ENCODE measurements around the gene BRSK2.

DNA sequence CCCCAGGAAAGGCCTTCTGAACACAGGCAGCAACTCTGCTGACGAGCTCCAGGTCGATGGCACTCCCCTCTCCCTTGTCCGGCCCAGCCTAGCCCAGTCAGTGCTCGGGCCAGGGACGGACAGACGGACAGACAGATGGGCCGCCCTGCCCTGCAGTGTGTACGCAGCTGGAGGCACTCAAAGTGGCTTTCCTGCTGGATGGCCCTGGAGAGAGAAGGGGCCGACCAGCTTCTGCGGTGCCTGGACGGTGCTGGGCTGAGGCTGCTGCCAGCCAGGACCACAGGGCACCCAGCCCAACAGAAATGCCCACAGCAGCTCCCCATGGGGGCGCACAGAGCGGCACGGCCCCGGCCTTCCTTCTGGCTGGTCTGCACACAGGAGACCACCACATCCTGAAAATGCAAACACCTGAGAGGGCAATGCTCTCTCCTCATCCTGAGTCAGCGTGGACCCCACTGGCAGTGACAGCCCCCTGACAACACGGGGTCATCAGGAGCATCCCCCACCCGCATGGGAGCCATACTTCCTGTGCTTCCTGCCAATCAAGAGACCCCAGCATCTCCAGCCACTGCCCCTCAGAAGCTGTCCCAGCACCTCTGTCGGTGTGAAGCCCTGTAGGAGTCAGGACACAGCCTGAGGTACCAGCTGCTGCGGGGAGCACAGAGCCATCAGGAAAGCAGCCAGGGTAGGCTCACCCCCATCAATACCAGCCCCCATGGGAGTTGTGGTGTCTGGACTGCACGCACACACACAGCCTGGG, 97.5 kb downstream of the BRSK2 start:
- TF ChIP-seq FOXM1 (IDR thresholded peaks at IDR 0.05; ENCODE audit: borderline replicate concordance, low read depth), result no peak
- TF ChIP-seq YY1 (IDR thresholded peaks at IDR 0.05; ENCODE audit: low read depth), result no peak
- TF ChIP-seq EP300 (IDR thresholded peaks at IDR 0.05; ENCODE audit: borderline replicate concordance), result no peak
- TF ChIP-seq RAD21 (IDR thresholded peaks at IDR 0.05; ENCODE audit: low read depth), result no peak
- TF ChIP-seq, protein P1, sequence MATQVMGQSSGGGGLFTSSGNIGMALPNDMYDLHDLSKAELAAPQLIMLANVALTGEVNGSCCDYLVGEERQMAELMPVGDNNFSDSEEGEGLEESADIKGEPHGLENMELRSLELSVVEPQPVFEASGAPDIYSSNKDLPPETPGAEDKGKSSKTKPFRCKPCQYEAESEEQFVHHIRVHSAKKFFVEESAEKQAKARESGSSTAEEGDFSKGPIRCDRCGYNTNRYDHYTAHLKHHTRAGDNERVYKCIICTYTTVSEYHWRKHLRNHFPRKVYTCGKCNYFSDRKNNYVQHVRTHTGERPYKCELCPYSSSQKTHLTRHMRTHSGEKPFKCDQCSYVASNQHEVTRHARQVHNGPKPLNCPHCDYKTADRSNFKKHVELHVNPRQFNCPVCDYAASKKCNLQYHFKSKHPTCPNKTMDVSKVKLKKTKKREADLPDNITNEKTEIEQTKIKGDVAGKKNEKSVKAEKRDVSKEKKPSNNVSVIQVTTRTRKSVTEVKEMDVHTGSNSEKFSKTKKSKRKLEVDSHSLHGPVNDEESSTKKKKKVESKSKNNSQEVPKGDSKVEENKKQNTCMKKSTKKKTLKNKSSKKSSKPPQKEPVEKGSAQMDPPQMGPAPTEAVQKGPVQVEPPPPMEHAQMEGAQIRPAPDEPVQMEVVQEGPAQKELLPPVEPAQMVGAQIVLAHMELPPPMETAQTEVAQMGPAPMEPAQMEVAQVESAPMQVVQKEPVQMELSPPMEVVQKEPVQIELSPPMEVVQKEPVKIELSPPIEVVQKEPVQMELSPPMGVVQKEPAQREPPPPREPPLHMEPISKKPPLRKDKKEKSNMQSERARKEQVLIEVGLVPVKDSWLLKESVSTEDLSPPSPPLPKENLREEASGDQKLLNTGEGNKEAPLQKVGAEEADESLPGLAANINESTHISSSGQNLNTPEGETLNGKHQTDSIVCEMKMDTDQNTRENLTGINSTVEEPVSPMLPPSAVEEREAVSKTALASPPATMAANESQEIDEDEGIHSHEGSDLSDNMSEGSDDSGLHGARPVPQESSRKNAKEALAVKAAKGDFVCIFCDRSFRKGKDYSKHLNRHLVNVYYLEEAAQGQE (IDR thresholded peaks at IDR 0.05; ENCODE audit: low read depth), result no peak
- TF ChIP-seq TAF1 (IDR thresholded peaks at IDR 0.05; ENCODE audit: low read depth), result no peak
- TF ChIP-seq ZBTB7A (IDR thresholded peaks at IDR 0.05; ENCODE audit: low read depth), result no peak
- TF ChIP-seq CEBPB (IDR thresholded peaks at IDR 0.05), result no peak
- TF ChIP-seq EGR1 (IDR thresholded peaks at IDR 0.05), result no peak
- TF ChIP-seq, protein P2, sequence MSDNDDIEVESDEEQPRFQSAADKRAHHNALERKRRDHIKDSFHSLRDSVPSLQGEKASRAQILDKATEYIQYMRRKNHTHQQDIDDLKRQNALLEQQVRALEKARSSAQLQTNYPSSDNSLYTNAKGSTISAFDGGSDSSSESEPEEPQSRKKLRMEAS (IDR thresholded peaks at IDR 0.05), result no peak
- TF ChIP-seq TEAD4 (IDR thresholded peaks at IDR 0.05), result no peak
